Endometrium (tissue), 2 donors: ENCODE data around the gene SLC39A11.
"Not testable (repeated sequence)": the region's sequence is repeated elsewhere in the genome, so short reads cannot be mapped to it uniquely, and the experiment has no call there.

Experiments
- FAIRE-seq: peaks from 2 replicates; lab custom pipeline; 2012; peaks lifted over from hg19 to GRCh38; lab: Jason Lieb, UNC
- donor health status: control.
- donor health status: control.

The SLC39A11 gene

DNA sequence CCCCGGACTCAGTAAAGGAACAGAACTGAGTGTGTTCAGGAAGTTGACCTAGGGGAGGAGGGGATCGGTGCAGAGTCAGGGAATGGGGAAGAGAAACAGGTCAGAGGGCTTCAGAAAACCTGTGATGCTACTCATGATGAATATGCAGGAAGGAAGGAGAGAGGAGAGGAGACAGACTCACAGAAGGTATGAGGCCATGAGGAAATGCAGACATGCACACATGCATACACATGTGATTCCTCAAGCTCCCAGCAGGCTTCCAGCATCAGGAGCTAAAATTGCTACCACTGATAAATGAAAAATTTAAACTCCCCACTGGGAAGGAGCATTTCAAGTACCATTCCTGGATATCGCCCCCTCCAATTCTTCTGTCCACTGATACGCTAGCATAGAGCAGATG, 262.6 kb downstream of the SLC39A11 start:
- no peak for FAIRE-seq

DNA sequence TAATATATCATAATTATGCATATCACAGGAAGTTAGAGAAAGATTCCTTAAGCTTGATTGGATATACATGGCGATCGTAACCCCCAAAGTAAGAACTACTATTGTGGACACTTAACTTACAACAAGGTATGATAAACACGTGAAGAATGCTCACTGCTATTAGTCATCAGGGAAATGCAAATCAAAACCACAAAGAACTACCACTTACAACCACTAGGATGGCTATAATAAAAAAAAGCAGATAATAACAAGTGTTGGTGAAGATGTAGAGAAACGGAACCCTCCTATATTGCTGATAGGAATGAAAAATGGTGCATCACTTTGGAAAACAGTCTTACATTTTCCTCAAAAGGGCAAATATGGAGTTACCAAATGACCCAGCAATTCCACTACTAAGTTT, 265.9 kb downstream of the SLC39A11 start:
- no peak for FAIRE-seq

DNA sequence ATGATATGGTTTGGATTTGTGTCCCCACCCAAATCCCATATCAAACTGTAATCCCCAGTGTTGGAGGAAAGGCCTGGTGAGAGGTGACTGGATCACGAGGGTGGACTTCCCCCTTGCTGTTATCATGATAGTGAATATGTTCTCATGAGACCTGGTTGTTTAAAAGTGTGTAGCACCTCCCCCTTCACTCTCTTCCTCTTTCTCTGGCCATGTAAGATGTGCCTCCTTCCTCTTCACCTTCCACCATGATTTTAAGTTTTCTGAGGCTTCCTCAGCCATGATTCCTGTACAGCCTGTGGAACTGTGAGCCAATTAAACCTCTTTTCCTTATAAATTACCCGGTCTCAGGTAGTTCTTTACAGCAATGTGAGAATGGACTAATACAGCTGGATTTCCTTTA, 266.4 kb downstream of the SLC39A11 start:
- not testable (repeated sequence) for FAIRE-seq

DNA sequence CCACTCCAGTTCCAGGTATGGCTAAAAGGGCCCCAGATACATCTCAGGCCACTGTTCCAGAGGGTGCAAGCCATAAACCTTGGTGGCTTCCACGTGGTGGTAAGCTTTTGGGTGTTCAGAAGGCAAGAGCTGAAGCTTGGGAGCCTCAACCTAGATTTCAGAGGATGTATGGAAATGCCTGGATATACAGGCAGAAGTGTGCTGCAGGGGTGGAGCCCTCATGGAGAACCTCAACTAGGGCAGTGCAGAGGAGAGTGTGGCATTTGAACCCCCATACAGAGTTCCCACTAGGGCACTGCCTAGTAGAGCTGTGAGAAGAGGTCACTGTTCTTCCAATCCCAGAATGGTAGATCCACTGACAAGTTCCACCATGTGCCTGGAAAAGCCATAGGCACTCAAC, 267.3 kb downstream of the SLC39A11 start:
- no peak for FAIRE-seq

DNA sequence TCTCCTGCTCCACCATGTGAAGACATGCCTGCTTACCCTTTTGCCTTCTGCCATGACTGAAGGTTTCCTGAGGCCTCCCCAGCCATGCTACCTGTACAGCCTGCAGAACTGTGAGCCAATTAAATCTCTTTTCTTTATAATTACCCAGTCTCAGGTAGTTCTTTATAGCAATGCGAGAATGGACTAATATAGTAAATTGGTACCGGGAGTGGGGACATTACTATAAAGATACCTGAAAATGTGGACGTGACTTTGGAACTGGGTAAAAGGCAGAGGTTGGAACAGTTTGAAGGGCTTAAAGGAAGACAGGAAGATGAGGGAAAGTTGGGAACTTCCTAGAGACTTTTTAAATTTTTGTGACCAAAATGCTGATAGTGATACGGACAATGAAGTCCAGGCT, 268.2 kb downstream of the SLC39A11 start:
- FAIRE-seq = not testable (repeated sequence)

DNA sequence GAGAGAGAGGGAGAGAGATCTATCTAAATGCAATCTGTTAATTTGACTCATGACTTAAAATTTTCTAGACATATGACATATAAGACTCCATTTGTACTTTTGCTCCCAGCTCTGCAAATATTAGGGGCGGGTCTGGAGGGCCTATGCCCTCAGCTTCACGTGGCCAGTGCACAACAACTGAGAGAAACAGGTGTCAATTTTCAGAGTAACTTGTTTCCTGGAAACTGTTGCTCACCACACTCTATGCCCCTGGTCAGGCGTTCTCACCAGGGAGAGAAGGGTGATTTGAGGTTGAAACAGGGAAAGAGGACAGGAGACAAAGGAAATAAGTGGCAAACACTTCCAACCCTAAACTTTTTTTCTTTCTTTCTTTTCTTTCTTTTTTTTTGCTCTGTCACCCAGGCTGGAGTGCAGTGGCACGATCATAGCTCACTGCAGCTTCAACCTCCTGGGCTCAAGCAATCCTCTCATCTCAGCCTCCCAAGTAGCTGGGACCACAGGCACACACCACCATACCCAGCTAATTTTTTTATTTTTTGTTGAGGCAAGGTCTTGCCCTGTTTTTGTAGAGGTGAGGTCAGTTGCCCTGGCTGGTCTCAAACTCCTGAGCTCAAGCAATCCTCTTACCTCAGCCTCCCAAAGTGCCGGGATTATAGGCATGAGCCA, 270.0 kb downstream of the SLC39A11 start:
- FAIRE-seq = no peak

DNA sequence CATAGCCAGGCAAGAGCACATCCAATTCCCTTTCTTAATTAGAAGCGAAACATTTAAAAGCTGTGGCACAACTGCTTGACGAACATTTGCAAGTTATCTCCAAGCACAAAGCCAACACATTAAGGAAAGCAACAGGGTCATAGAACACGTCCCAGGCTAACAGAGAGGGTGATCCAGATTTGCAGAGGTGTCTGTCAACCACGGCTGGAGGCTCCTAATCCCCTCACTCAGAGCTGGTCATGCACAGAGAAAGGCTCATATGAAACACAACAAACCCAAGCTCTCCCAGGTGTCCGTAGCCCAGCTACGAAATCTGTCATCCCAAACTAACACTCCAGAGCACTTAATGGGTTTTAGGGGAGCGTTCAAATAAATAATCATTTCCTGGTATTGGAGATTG, 276.1 kb downstream of the SLC39A11 start:
- no peak for FAIRE-seq

DNA sequence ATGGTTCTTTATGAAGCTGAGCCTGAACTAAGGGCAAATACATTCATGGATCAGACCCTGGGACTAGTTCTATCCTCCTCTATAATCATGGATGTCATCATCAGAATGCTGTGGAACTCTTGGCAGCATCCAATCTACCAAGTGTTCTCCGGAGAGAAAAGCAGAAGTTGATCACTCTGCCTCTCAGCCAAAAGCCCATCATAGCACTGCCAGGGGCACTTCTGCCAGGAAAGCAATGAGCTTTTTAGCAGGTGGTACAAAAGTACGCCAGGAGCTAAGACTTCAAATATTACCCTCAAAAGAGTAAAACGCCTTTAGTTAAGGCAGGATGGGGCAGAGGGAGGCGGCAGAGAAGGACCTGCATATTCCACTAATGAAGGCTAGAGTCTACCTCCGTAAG, 279.0 kb downstream of the SLC39A11 start:
- no peak for FAIRE-seq

DNA sequence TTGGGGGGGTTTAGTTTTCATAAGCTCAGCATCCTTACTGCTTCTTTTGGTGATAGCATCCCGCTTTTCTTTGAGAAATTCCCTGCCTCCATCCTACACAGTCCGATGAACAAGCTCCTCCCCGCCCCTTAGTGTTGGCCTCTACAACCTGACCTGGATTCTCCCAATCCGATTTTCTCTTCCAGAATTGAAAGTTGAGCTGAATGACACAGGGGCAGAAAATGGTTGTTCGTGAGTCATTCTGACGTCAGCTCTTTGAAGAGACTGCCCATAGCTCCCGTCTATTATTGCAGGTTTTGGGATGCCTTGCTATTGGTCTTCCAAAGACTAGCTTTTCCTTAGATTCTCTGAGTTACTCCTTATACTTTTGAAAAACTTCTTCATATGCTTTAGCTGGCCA, 279.7 kb downstream of the SLC39A11 start:
- FAIRE-seq = no peak

DNA sequence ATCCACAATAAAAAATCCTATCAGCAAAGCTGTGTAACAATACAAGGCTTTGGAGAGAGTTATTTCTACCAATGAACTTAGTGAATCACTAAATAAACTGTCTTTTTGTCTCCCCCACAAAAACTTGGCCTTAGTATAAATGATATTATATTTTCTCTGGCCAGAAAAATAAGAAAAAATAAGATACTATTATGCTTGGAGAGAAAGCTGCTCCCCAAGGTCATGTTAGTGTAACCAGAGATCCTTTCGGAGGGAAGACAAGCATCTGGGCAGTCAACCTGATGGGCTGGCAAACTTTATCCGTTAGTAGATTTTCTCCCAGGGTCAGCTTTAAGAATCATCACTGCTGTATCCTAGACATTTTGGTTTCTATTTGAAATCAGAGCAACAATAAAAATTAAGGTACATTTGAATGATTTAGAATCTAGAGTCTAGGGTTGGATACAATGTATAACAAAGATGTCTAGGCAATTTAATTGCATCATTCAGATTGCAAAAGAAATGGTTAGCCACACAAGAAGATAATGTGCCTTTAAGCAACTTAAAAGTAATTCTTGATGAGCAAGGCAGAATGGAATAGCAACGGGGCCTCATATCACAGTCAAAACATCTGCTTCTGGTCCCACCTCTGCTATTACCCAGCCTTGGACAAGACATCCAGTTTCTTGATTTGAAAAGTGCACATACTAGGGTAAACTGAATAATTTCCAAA, 280.4 kb downstream of the SLC39A11 start:
- no peak for FAIRE-seq

DNA sequence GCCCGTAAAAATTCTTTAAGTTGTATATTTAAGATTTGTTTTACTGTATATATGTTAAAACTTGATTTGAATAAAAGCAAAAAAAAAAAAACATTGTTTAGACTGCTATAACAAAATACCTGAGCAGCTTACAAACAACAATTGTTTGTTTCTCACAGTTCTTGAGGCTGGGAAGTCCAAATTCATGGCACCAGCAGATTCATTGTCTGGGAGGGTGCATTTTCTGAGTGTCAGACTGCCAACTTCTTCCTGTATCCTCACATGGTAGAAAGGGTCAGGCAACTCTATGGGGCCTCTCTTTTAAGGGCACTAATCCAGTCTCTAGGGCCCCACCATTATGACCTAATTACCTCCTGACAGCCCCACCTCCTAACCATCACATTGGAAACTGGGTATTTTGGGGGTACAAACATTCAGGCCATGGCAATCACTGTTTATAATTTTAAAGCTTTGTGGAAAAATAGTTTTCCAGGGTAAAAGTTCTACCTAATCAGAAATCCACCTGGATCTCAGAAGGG, 281.4 kb downstream of the SLC39A11 start:
- no peak for FAIRE-seq

DNA sequence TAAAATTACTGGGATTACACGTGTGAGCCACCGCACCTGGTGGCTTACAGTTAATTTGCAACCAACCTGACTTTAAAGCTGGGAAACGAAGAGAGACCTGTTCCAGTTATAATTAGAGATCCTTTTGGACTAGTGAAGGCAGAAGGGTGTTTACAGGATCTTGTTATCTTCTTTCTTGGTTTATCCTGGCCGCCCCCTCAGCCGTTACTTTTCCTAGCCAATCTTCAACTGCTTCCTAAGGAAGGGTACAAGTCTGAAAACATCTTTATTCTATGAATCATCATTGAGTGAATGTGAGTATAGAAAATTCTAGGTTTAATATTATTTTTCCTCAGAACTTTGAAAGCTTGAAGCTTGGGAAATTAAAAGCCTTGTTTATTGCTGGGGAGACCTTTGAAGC, 286.5 kb downstream of the SLC39A11 start:
- no peak for FAIRE-seq

DNA sequence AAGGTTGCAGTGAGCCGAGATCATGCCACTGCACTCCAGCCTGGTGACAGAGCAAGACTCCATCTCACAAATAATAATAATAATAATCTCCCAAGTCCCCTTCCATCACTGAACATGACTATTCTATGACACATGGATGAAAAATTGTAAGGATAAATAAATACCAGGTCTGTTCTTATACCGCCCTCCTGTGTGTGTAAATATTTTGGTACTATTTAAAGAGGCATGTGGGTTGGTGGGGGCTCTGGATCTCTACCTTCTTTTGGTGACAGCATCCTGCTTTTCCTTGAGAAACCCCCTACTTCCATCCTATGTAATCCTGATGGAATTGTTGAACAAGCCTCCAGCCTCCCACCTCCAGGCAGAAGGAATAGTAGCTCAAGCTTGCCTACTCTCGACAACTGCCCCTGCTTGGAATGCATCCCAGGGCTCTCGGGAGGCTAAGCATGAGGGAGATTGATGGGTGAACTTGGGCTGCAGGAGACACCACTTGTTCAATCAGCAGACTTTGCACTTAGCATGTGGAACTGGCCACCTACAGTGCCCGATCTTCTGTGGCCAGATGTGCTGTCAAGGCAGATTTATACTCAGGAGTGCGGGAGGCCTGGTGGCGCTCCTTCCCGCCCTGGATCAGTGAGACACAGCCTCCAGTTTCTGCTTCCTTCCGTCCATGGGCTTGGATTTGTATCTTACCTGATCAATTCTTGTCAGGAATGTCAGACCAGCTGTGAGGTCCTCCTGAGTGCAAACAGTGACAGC, 287.4 kb downstream of the SLC39A11 start:
- no peak for FAIRE-seq

DNA sequence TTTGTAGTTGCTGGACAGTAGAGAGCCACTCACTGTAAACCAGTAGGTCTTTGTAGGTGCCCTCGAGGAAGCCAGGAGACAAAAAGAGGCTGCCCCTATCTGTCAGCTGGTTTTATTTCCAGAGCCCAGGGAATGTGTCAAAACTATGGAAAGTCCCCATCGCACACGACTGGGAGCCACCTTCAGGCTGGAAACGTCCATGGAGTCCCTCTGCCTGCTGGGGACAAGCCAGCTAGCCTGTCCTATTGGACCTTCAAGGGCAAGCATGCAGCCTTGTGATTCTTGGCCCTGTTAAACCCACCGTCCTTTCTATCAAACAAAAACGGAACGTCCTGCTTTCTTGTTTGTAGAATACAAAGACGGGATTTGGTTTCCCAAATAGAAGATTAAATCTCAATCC, 289.8 kb downstream of the SLC39A11 start:
- FAIRE-seq = no peak

DNA sequence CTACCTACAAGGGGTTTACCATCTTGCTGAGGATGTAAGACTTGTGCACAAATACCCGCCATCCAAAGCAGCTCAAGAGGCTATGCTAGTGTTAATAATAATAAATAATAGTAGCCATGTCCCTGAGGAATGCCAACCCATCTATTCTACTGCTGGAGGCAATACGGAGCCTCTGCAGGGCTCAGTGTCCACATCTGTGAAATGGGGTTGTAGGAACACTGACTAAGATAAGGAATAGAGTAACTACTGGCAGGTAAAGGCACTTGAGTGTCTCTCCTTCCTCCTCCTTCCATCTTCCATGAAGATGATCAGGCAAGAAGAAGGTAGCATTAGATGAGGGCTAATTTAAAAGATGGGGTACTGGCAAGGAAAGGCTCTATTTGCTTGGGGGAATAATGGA, 295.3 kb downstream of the SLC39A11 start:
- FAIRE-seq = no peak

DNA sequence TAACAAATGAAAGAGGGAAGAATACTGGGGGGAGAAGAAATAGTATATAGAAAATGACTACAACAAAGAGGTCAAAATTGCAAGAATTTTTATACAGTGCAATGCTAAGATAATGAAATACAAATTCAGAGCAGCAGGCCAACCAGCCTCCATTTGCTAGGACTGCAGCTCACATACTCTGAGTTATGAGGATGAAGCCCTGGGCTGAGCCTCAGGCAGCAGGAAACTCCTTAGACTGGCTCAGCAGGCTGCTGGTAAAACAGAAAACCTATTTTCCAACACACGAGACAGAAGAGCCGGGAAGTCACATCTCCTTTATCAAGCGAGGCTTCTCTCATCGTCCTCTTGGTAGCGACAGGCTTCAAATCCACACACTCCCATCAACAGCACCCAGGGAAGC, 296.5 kb downstream of the SLC39A11 start:
- FAIRE-seq = no peak

DNA sequence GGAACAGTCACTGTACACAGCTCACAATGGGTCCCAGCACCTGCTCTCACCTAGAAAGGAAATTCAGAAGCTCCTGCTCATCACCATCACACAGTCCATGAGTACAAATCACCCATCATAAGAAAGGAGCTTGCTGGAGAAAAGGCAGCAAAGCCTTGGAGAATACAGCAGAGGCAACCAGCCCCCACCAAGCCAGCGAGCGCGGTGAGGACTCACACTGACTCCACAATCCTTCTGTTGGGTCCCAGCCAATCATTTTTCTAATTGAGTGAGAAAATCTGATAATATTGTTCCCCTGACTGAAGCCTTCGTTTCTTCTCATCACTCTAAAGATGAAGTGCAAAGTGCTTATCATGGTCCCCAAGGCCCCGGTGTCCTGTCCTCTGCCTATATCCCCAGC, 298.3 kb downstream of the SLC39A11 start:
- FAIRE-seq = no peak

DNA sequence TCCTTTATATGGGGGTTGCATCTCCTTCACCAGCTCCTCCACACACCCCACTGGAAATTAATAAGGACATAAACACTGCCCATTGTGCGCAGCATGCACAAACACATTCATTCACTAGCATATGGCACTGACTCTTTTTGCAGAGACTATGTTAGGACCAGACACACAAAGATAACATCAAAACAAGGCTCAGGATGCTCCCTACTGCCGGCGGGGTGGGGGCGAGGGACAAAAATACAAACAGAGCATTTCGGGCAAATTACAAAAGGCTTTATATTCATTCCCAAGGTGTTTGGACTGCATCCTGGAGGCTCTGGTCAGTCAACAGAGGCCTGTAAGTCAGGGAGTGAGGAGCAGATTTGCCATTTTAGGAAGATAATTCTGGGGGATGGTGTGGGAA, 299.7 kb downstream of the SLC39A11 start:
- FAIRE-seq = no peak

DNA sequence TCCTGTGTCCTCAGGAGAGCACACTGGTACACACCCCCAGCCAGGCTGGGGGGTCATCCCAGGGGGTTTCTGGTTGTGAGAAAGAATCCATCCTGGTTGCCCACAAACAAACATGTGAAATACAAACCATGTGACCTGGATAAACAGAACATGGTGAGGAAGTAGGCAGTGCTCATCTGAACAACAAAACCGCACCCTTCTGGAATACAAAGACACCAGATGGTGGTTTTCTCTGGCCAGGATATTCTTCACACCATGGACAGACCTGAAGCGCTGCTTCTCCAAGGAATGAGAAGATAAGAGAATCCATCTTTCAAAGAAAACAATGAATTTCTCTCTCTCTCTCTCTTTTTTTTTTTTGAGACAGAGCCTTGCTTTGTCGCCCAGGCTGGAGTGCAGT, 302.3 kb downstream of the SLC39A11 start:
- no peak for FAIRE-seq

DNA sequence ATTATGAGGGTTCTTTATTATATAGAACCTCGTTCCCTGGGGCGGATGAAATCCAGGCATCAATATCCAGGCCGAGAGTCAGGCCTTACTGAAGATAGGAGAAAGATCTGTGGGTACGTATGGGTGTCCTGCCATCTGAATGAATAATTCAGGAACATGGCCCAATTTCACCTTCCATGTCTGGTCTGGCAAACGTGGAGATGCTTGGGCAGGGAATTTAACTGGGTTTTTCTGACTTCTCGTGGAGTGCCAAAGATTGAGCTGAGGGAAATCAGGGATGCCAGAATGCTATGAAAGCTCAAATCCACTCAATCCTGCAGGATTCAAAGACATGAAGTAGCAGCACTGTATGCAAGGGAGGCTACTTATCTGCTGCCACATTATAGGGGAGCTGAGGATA, 302.8 kb downstream of the SLC39A11 start:
- no peak for FAIRE-seq

DNA sequence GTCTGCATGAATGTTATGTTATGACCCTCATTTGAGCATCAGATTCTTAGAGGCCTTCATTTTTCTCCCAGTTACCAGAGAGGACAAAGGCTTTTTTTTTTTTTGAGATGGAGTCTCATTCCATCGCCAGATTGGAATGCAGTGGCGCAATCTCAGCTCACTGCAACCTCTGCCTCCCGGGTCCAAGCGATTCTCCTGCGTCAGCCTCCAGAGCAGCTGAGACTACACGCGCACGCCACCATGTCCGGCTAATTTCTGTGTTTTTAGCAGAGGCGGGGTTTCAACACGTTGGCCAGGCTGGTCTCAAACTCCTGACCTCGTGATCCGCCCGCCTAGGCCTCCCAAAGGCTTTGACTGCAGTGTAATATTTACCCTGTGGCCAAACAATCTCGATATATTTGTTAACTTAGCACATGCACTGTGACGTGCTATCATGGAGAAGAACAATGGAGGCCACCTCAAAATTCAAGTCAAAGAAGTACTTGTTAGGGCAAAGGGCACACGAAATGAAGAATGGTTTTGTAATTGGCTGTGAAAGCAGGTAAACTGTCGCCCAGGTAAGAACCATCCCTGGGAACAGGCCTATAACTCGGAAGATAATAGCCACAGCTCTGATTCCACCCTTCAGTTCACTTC, 303.4 kb downstream of the SLC39A11 start:
- no peak for FAIRE-seq

DNA sequence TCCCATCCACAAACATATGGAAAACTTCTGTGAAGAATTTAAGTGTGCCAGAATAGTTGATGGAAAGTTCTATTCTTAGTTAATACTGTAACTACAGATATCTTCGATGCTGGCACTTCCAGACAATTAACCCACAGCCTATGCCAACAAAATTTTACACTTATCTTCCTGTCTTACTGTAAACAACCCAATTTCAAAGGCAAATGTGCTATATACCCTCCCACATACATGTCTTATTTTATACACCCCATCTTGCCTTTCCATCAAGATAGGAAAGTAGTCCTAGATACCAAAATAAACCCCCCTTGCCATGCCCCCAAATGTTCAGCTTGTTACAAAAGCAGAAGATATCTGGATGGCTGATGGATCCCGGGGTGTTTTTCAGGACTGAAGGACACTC, 306.3 kb downstream of the SLC39A11 start:
- no peak for FAIRE-seq
